HG03135 (cell line): ENCODE data around the gene RNF2.
"Not testable (repeated sequence)": the region's sequence is repeated elsewhere in the genome, so short reads cannot be mapped to it uniquely, and the experiment has no call there.

ENCODE experiments used
- ATAC-seq: cut with Tn5 transposase; IDR thresholded peaks from one replicate; pipeline ENCODE4 v1.9.1; 2021; ENCODE audit warnings: mild to moderate bottlenecking, moderate library complexity; ENCODE audit not compliant: unreplicated experiment

RNF2 gene

DNA sequence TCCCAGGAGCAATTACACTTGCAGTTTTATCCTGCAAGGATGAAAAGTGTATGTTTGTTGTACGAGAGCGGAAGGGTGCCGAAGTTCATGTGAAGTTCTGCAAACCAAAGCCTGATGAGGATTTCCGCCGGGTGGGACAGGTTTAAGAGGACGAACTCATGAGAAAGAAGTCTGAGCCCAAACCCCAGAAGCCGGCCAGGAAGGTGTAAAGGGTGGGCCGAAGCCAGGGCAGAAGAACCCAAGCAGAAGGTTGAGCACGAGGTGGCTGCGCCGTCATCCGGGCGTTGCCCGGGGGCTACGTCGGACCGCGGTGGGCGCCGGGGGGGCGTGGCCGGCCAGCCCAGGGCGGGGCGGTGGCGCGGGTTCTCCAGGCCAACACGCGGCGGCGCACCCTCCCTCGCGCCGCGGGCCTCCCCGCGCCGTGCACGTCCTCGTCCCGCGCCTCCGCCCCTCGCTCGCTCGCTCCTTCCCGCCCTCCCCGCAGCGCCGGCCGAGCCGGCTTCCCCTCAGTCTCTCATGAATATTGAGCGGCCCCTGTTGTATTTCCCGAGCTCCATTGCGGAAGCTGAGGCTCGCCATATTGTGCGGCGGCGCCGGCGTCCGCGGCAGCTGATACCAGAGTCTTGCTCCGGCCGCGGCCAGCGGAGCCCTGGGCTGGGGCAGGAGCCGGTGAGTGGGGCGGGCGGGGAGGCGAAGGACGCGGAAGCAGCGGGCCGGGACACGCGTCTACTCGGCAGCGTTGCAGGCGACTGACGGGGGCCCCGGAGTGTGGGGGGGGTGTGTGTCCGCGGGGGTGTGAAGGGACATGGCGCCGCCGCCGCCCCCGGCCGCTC is at the start of gene RNF2:
RNF2 (plus strand) TSS at position 578 of the 833 bp plus-strand sequence. CDS start 41,996 bp downstream, outside the sequence.
- peak; percentile 85 for ATAC-seq

DNA sequence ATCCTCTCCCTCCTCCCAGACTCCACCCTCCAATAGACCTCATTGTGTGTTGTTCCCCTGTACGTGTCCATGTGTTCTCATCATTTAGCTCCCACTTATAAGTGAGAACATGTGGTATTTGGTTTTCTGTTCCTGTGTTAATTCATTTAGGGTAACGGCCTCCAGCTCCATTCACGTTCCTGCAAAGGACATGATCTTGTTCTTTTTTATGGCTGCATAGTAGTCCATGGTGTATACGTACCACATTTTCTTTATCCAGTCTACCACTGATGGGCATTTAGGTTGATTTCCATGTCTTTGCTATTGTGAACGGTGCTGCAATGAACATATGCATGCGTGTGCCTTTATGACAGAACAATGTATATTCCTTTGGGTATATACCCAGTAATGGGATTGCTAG is 45.4 kb upstream of the RNF2 start:
- not testable (repeated sequence) for ATAC-seq

DNA sequence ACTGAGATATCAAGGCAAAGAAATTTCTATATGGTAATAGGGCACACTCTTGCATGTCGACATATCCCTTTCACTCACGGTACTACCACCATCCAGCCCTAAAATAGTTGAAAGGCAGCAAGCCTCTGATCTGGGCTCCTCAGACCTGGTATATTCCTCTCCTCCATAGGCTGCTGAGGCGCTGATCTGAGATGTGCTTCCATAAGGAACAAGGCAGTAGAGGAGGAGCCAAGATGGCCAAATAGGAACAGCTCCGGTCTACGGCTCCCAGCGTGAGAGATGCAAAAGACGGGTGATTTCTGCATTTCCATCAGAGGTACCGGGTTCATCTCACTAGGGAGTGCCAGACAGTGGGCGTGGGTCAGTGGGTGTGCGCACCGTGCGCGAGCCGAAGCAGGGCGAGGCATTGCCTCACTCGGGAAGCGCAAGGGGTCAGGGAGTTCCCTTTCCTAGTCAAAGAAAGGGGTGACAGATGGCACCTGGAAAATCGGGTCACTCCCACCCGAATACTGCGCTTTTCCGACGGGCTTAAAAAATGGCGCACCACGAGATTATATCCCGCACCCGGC is 44.0 kb upstream of the RNF2 start:
- not testable (repeated sequence) for ATAC-seq

DNA sequence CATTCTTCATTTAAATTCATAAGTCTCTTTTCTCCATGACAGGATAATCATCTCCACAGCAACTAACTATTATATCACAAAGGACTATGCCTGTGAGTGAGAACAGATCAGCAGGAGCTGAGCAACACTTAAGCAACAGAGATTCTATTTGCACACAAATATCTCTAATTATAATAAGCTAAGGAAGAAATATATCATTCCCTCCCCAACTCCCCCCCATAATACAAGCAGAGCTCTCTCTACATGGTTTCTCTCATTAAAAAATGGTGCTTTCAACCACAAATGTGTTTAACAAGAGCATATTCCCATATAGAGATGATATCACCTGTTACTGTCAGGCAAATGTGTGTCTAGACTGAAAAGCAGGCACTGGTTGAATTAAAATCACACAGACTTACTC is 36.5 kb upstream of the RNF2 start:
- ATAC-seq: no peak

DNA sequence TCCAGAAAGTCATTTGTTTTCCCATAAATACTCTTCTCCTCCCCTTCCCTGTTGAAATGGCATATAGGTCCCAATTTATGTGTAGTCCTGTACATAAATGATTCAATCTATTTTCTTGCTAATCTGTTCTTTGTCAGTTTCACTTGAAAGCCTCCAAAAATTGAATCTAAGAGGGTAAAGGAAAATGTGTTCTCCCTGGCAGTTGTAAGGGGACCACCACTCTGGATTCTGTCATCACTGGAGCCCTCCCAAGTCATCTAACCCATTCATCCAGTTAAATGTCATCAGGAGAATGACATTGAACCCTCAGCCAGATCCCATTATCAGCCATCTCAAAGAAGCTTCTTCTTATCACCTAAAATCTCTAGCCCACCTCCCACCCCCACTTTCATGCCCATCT is 35.0 kb upstream of the RNF2 start:
- ATAC-seq: no peak

DNA sequence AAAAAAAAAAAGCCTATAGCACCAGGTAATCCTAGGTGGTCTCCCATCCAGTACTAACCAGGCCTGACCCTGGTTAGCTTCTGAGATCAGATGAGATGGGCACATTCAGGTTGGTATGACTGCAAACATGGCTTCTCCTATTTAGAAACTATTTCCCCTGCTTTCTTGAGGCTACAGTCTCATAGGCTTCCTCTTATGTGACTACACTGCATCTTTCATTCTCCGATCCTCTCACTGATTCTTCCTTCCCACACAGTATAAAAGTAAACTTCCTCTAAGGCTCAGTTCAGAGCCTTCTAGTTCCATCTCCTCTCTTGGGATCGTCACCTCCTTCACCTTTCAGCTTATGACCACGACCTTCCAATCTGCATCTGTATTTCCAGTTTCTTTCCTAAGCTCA is 30.4 kb upstream of the RNF2 start:
- ATAC-seq: no peak

DNA sequence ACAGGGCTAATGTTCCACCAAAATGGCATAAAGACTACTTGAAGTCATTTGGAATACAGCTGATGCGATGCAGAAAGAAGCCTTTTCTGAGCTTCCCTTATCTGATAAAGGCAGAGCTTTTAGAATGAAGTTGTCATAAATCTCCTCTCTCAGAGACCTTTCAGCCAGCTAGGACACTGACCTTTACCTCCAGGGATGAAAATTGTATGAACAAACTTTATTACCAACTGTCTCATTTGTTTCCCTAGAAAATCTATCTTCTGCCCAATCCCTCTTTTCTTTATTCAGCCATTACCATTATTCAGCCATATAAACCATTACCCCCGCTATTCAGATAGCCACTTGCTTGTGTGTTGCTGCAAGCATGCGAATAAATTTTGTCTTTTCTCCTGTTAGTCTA is 29.7 kb upstream of the RNF2 start:
- no peak for ATAC-seq

DNA sequence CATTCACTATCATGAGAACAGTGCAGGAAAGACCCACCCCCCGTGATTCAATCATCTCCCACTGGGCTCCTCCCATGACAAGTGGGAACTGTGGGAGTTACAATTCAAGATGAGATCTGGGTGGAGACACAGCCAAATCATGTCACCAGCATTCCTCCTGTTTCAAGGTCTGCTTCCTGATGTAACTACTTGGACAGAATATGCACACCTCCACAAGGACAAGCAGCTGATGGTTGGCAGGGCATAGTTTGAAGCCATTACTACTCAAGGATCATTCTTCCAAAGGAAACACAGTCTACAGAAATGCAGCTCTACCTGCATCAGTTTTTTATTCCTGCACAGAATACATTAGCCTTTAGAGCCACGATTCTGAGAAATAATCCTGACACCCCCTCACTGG is 28.5 kb upstream of the RNF2 start:
- ATAC-seq: no peak

DNA sequence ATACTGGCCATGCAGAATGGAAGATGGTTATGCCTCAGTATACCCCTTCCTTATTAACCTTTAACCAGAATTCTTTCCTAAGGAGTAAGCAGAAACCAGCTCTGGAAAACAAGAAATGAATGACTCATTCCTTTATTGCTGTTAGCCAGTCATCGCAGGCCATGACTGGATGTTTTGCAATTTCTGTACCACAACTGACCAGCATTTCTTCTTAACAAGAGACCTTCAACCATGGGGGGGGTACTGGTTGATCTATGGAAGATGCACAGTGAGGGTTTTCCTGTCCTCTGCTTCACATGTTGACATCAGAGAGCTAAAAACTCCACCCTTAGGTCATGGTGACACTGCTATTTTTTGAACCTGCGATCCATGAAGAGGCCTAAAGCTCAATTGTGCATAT is 28.0 kb upstream of the RNF2 start:
- no peak for ATAC-seq

DNA sequence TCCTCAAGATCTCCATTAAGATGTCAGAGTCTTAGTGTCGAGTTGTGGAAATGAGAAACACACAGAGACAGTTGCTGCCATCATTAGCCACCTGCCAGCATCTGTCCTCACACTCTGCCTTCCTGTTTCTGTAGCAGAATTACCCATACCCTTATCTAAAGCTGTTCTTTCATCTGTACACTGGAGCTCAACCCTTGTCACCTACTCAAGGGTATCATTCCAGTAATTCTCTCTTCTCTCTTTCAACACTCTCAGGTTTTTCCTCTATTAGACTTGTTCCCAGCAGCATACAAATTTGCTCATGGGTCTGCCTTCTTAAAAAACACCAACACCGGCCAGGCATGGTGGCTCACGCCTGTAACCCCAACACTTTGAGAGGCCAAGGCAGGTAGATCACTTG is 27.4 kb upstream of the RNF2 start:
- no peak for ATAC-seq

DNA sequence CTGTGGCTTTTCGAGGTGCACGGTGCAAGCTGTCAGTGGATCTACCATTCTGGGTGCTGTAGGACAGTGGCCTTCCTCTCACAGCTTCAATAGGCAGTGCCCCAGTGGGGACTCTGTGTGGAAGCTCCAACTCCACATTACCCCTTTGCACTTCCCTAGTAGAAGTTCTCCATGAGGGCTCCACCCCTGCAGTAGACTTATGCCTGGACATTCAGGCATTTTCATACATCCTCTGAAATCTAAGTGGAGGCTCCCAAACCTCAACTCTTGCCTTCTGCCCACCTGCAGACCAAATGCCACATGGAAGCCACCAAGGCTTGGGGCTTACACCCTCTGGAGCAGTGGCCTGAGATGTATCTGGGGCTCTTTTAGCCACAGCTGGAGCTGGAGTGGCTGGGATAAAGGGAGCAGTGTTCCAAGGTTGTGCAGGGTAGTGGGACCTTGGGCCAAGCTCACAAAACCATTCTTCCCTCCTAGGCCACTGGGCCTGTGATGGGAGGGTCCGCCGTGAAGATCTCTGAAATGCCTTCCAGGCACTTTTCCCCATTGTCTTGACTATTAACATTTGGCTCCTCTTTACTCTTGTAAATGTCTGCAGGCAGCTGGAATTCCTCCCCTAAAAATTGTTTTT is 18.0 kb upstream of the RNF2 start:
- no peak for ATAC-seq

DNA sequence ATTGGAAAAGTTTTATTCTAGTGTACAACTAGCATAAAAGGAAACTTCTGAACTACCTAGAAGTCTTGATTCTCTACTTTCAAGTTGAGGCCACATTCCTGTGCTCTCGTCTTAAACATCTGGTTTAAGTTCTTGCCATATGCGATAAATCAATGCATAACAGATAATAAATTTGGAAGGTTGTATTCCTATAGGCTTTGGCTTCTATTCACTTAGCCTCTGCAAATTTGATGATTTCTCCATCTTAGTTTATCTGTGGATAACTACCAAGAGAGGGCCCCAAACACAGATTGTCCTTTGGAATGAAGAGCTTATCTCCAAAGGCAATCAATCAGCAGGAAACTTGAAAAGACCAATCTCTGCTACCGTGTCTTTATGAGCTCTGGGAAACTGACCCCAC is 11.7 kb upstream of the RNF2 start:
- ATAC-seq: no peak

DNA sequence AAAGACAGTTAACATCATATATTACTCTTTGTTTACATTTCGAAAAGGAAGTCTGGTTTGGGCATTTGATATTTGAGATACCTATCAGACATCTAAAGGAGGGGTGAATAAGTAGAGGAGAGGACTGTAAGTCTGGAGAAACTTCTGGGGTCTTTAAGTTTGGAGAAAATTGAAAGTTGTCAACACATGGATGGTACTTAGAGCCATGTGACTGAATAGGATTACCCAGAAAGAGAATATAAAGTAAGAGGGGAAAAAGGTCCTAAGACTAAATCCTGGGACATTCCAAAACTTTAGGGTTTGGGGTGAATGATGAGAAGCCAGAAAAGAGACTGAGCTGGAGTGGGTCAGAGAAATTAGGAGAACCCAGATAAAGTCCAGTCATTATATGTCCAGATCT is 10.1 kb upstream of the RNF2 start:
- ATAC-seq: no peak

DNA sequence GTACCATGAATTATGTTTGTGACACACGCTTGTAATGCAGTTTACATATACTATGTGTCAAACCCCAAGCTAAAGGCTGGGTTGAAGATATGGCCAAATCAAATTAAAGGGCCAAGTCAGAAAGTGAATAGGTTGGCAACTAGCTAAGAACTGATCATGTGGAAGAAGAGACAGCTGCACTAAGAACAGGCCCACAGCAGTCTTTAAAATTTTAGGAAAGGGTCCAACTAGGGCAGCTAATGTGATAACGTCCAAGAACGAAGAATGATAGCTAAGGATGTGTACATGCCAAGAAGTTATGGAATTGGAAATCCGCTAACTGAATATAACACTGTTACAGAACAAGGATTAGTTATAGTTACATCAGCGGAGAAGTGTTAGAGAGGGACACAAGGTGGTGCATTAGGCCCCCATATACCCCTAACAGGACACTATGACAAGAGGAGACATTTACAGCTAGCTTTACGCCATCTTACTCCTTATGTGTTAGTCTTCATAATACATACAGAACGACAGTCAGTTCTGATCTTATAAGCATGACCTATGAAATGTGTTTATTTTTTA is 6.5 kb upstream of the RNF2 start:
- no peak for ATAC-seq

DNA sequence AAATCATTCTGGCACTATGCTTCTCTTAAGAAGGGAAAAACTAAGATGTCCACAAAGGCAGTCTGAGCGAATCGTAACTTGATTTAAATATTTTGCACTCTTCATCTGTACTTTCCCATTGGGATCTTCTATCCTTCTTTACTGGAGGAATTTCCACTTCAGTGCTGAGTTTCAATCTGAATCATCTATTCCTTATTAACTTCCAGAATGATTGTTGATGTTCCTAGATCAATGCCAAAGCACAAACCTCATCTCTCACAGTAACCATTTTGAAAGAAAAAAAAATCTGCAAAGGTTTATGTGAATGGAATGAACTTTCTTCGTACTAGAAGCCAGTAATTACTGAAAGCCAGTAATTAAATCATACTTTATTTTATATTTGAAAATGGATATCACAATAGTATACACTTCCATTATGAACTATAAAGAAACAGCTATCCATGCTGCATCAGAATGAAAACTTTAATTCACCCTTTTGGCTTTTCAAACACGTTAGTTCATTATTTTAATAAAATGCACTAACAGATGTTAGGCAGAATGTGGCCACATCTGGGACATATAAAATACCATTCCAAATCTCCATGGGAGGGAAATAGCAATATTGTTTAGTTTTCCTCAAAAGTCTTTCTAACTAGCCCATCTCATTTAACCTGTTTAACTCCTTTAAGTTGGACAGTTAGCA is 5.5 kb upstream of the RNF2 start:
- no peak for ATAC-seq

DNA sequence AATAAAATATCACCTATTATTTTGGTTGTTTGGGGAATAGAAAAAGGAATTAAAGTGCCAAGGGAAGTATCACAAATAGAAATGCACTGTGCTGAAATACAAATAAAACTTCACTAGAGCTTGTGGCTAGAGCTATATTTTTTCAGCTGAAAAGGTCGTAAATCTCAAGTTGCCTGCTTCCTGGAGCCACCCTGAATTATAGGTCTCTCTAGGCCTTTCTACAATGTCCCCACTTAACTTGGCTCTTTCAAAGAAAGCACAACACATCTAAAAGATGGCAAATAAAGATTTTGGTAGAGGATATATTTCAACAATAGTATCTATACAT is 5.0 kb upstream of the RNF2 start:
- ATAC-seq: no peak

DNA sequence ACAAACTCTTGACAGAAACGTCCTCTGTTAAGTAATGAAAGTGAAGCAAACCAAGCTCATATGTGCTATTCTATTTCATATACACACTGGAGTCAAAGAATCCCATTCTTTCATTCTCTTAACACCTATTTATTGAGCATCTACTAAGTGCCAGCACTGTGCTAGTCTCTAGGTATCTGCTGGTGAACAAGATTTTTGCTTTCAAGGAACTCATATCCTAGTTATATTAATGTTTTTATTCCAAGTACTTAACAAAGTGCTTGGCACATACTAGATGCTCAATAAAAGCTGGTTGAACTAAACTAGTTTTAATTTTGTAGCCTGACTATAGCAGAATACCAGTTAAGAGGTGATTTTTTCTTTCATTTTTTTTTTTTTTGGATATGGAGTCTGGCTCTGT is 3.6 kb upstream of the RNF2 start:
- no peak for ATAC-seq

DNA sequence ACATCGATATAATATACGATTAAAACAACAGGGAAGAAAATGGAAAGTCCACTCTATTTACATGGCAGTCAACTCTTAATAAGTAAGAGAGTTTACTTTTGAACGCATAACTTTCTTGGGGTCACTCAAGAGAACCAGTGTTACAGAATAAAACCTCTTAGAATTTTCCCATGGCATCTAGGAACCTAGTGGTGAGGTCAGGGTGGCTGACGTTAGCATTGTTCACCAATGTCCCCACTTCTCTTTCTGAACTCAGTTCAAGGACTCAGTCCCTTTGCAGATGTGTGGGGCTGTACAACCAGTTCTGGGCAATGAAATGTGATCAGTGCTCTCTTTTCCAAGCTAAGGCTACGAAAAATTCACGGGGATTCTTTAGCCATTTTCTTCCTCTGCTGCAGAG is 2.6 kb upstream of the RNF2 start:
- no peak for ATAC-seq

DNA sequence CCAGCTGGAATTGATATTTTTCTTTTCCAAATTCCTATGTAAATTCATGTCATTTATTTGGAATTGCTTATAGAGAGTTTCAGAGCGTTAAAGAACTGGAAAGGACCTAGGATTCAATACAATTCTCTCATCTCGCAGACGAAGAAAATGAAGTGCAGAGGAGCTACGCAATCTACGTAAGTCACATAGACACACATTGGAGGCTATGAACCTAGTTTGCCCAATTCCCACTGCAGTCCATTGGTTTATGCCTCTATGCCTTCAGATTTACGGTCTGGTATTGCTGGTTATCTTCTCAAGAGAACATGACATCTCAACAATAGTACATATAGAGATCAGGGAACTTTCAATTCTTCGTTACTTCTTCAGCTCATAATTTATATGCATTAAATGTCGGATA is 971 bp upstream of the RNF2 start:
- ATAC-seq: no peak

DNA sequence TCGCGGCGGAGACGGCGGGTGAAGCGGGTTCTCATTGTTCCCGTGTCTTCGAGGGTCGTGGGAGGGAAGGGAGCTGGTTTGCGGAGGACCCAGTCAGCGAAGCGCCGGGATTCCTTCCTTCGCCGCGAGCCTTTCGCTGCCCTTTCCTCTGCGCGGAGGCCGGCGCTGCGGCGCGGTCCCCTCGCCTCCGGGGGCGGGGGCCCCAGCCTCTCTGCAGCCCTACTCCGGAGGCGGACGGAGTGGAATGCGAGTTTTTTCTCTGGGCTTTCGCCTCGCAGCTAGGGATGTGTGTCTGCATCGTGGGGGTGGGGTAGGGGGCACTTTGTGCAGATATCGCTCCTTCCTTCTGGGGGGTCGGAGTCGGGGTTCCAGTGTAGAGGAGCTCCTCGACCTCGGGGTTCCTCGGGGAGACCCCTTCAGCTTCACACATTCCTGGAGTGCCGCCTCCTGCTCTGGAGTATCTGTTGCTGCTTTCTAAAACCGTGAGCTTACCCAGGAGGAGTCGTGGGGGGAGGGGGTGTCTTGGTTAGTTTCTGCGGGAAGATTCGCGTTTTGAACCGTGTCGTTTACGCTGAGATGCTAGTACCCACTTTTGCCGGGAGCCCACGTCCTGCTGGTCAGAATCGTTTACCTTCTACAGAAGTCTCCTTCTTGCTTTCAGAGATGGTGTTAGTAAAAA is 595 bp downstream of the RNF2 start:
- no peak for ATAC-seq

DNA sequence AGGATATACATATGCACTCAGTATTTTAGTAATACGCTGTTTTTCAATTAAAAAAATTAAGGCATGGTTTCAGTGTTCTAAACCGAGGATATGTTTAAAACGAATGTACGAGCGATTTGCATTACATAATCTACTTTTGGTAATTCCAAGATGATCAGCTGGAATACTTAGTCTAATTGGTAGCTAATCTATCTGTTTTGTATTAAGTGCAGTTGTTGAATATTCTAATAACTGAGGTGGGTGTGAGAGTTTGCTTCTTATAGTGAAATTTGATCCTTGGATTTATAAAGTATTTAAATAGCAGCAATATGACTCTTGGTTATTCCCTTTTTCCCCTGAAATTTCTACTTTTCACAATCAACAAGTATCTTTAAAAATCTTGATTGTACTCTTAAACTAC is 1.3 kb downstream of the RNF2 start:
- ATAC-seq: no peak
